H9 (cell line): ENCODE measurements around the gene SLC1A5. TPM values are rescaled to one million over a fixed set of nuclear protein-coding genes. Genes with fewer than 3 reads are reported as not detected.

Source experiments
- DNase-seq: peaks from one replicate; pipeline ENCODE4 v3.0.0-alpha.2; 2017
- H2AFZ ChIP-seq: one replicate; pipeline ENCODE4 v1.6.1; 2013; ENCODE audit warnings: mild to moderate bottlenecking, low read length, control low read depth, moderate library complexity
- H2AK5ac ChIP-seq: 2 replicates; pipeline ENCODE4 v1.6.1; 2013; ENCODE audit warnings: low read length, control low read depth, mixed read lengths; ENCODE audit not compliant: insufficient read length
- H2BK120ac ChIP-seq: one replicate; pipeline ENCODE4 v1.6.1; 2013; ENCODE audit warnings: low read depth, mild to moderate bottlenecking, low read length, control low read depth, inconsistent platforms; ENCODE audit not compliant: poor library complexity, severe bottlenecking
- H2BK12ac ChIP-seq: 2 replicates; pipeline ENCODE4 v1.6.1; 2013; ENCODE audit warnings: low read length, control low read depth, mixed read lengths, low read depth; ENCODE audit not compliant: insufficient read length
- H2BK15ac ChIP-seq: 2 replicates; pipeline ENCODE4 v1.6.1; 2013; ENCODE audit warnings: low read depth, low read length, control low read depth
- H2BK20ac ChIP-seq: one replicate; pipeline ENCODE4 v1.6.1; 2013; ENCODE audit warnings: low read depth, mild to moderate bottlenecking, low read length, control low read depth, inconsistent platforms; ENCODE audit not compliant: poor library complexity, severe bottlenecking
- H2BK5ac ChIP-seq: 2 replicates; pipeline ENCODE4 v1.6.1; 2013; ENCODE audit warnings: low read length, control low read depth, mixed read lengths; ENCODE audit not compliant: insufficient read length
- H3K14ac ChIP-seq: 2 replicates; pipeline ENCODE4 v1.6.1; 2013; ENCODE audit warnings: low read length, control low read depth; ENCODE audit not compliant: insufficient read depth
- H3K18ac ChIP-seq: 2 replicates; pipeline ENCODE4 v1.6.1; 2013; ENCODE audit warnings: low read depth, mild to moderate bottlenecking, mixed read lengths, low read length, control low read depth; ENCODE audit not compliant: insufficient read length
- H3K23ac ChIP-seq: 2 replicates; pipeline ENCODE4 v1.6.1; 2013; ENCODE audit warnings: low read length, control low read depth, mixed read lengths, low read depth; ENCODE audit not compliant: insufficient read length
- H3K23me2 ChIP-seq: 2 replicates; pipeline ENCODE4 v1.6.1; 2013; ENCODE audit warnings: low read depth, mild to moderate bottlenecking, mixed read lengths, low read length, control low read depth; ENCODE audit not compliant: insufficient read length, poor library complexity, severe bottlenecking
- H3K27ac ChIP-seq: 2 replicates; pipeline ENCODE4 v1.5.1; 2013; ENCODE audit warnings: low read length, control low read depth, mixed read lengths, low read depth; ENCODE audit not compliant: insufficient read length
- H3K27me3 ChIP-seq: 2 replicates; pipeline ENCODE4 v1.6.1; 2013; ENCODE audit warnings: low read length, control low read depth, inconsistent platforms; ENCODE audit not compliant: insufficient read depth
- H3K4ac ChIP-seq: 2 replicates; pipeline ENCODE4 v1.6.1; 2013; ENCODE audit warnings: low read depth, mild to moderate bottlenecking, control low read depth, inconsistent platforms, low read length, moderate library complexity
- H3K4me1 ChIP-seq: 2 replicates; pipeline ENCODE4 v1.6.1; 2013; ENCODE audit warnings: low read length, control low read depth, inconsistent platforms; ENCODE audit not compliant: insufficient read depth
- H3K4me2 ChIP-seq: 2 replicates; pipeline ENCODE4 v1.6.1; 2013; ENCODE audit warnings: low read length, control low read depth, mixed read lengths; ENCODE audit not compliant: insufficient read length, insufficient read depth
- H3K56ac ChIP-seq: 2 replicates; pipeline ENCODE4 v1.6.1; 2013; ENCODE audit warnings: low read depth, mild to moderate bottlenecking, mixed read lengths, low read length, control low read depth; ENCODE audit not compliant: insufficient read length
- H3K79me1 ChIP-seq: 2 replicates; pipeline ENCODE4 v1.6.1; 2013; ENCODE audit warnings: low read depth, mild to moderate bottlenecking, moderate library complexity, low read length, control low read depth, inconsistent platforms; ENCODE audit not compliant: insufficient read depth, poor library complexity, severe bottlenecking
- H3K79me2 ChIP-seq: 2 replicates; pipeline ENCODE4 v1.6.1; 2013; ENCODE audit warnings: low read length, control low read depth, inconsistent platforms; ENCODE audit not compliant: insufficient read depth
- H3K9ac ChIP-seq: 2 replicates; pipeline ENCODE4 v1.6.1; 2013; ENCODE audit warnings: low read length, control low read depth, mixed read lengths; ENCODE audit not compliant: insufficient read length; ENCODE audit errors: extremely low read depth
- H3K9me3 ChIP-seq: one replicate; pipeline ENCODE4 v1.6.1; 2013; ENCODE audit warnings: low read depth, low read length, inconsistent platforms; ENCODE audit not compliant: control insufficient read depth
- H3T11ph ChIP-seq: one replicate; pipeline ENCODE4 v1.6.1; 2013; ENCODE audit warnings: mild to moderate bottlenecking, low read length, control low read depth, inconsistent platforms
- H4K20me1 ChIP-seq: one replicate; pipeline ENCODE4 v1.6.1; 2013; ENCODE audit not compliant: control insufficient read depth, insufficient read length, insufficient read depth
- H4K5ac ChIP-seq: 2 replicates; pipeline ENCODE4 v1.6.1; 2013; ENCODE audit warnings: low read depth, mild to moderate bottlenecking, mixed read lengths, low read length, control low read depth; ENCODE audit not compliant: insufficient read length
- H4K8ac ChIP-seq: replicated peaks from 2 replicates; pipeline ENCODE4 v1.6.1; 2013; ENCODE audit warnings: low read length, control low read depth, mixed read lengths, low read depth; ENCODE audit not compliant: insufficient read length
- H4K91ac ChIP-seq: 2 replicates; pipeline ENCODE4 v1.6.1; 2013; ENCODE audit warnings: low read depth, mild to moderate bottlenecking, moderate library complexity, mixed read lengths, low read length, control low read depth; ENCODE audit not compliant: insufficient read length
- H3K27ac Mint-ChIP-seq, 3 experiments: 2 replicates in 2 of 3; 3 replicates in 1 of 3; pipeline ENCODE4 v1.8.0; 2020 to 2021; ENCODE audit warnings: mixed read lengths in 3 of 3, mild to moderate bottlenecking in 1 of 3, moderate library complexity in 1 of 3
- H3K27me3 Mint-ChIP-seq: 2 replicates; pipeline ENCODE4 v1.8.0; 2021; ENCODE audit warnings: low read depth, mild to moderate bottlenecking, moderate library complexity, mixed read lengths
- H3K36me3 Mint-ChIP-seq, 3 experiments: 2 replicates in 2 of 3; 3 replicates in 1 of 3; pipeline ENCODE4 v1.8.0; 2020 to 2021; ENCODE audit warnings: low read depth in 3 of 3, mixed read lengths in 3 of 3; ENCODE audit not compliant: insufficient read depth in 1 of 3
- H3K4me1 Mint-ChIP-seq, 2 experiments: 2 replicates each; pipeline ENCODE4 v1.8.0; 2020; ENCODE audit warnings: mixed read lengths in 2 of 2
- H3K4me3 Mint-ChIP-seq, 2 experiments: 2 replicates in 1 of 2; 3 replicates in 1 of 2; pipeline ENCODE4 v1.8.0; 2020 to 2021; ENCODE audit warnings: mild to moderate bottlenecking in 2 of 2, mixed read lengths in 2 of 2, moderate library complexity in 1 of 2
- H3K9me3 Mint-ChIP-seq, 2 experiments: 2 replicates in 1 of 2; 3 replicates in 1 of 2; pipeline ENCODE4 v1.8.0; 2020; ENCODE audit warnings: mild to moderate bottlenecking in 2 of 2, mixed read lengths in 2 of 2, moderate library complexity in 1 of 2
- CTCF ChIP-seq: fragments of 200-600 bp; sonication (generic); conservative IDR thresholded peaks from 3 replicates; pipeline ENCODE4 v1.8.0; 2021; ENCODE audit warnings: antibody characterized with exemption, mild to moderate bottlenecking
- WGBS: extraction: QIAGEN DNeasy Blood & Tissue Kit; methylation state at CpG from one replicate; pipeline ENCODE4 v1.1.7; 2013; ENCODE audit warnings: missing lambda C conversion rate, low lambda C conversion rate, mixed read lengths; ENCODE audit not compliant: insufficient read length; ENCODE audit errors: extremely low coverage; 5-methylcytosine and 5-hydroxymethylcytosine counted together
- total RNA-seq: library from RNA; stranded (reverse); gene quantifications from 2 replicates; pipeline ENCODE4 v1.2.1, GENCODE V29; 2021

The SLC1A5 gene
- total RNA-seq, 1 experiment from 2014 or later: 258 TPM

GRCh38 chr19:46838160-46838559, 49.8 kb upstream of the SLC1A5 start:
- no peak overlapping the region for H3K4me2 ChIP-seq
- H3K23me2 ChIP-seq: no peaks in the 10 kb centered on the region
- no peak overlapping the region for H2AK5ac ChIP-seq
- H4K8ac ChIP-seq: no peak overlapping the region
- no peaks in the 10 kb centered on the region for H3K27me3 ChIP-seq
- H4K20me1 ChIP-seq: no peaks in the 10 kb centered on the region
- no peak overlapping the region for H2BK20ac ChIP-seq
- H3K18ac ChIP-seq: no peak overlapping the region
- no peaks in the 10 kb centered on the region for H3K4me1 ChIP-seq
- H2BK12ac ChIP-seq: no peak overlapping the region
- WGBS: no CpG with 5 or more reads among the region's 20 CpGs
- Mint-ChIP-seq H3K4me1 (no peaks in the 10 kb centered on the region), H3K9me3 (no peaks in the 10 kb centered on the region; a peak in 2 of 5 replicates), H3K27me3 (no peaks in the 10 kb centered on the region), H3K4me3 (no peak overlapping the region), H3K36me3 (peaks cover 18 to 46% (median 37%) of the 10 kb centered on the region in 3 experiments; a peak in 6 of 7 replicates), H3K27ac (no peak overlapping the region)
- TF ChIP-seq CTCF: no peak
- H3K4ac ChIP-seq: no peak overlapping the region
- H3K79me2 ChIP-seq: no peaks in the 10 kb centered on the region
- H2BK120ac ChIP-seq: no peak overlapping the region
- no peak overlapping the region for H2AFZ ChIP-seq
- H3K79me1 ChIP-seq: no peaks in the 10 kb centered on the region
- H3T11ph ChIP-seq: no peak overlapping the region
- no peak overlapping the region for H3K56ac ChIP-seq
- H3K23ac ChIP-seq: no peak overlapping the region
- no peak overlapping the region for H3K9ac ChIP-seq
- H4K5ac ChIP-seq: no peak overlapping the region
- no peak overlapping the region for H3K27ac ChIP-seq
- H3K14ac ChIP-seq: no peak overlapping the region
- no peak overlapping the region for H2BK15ac ChIP-seq
- no peak overlapping the region for H2BK5ac ChIP-seq
- DNase-seq: no peak
- H4K91ac ChIP-seq: no peak overlapping the region
- no peaks in the 10 kb centered on the region for H3K9me3 ChIP-seq
